Measurements from ENCODE around the gene AK2.
A peak's percentile ranks its signal among the peaks of the same experiment; 100 is the strongest.
"Not testable (repeated sequence)": the region's sequence is repeated elsewhere in the genome, so short reads cannot be mapped to it uniquely, and the experiment has no call there.

Gene AK2

GRCh38 chr1:33050221-33051076, 13.8 kb upstream of the AK2 start:
- DNase-seq: no peak

- no peak for DNase-seq
Measured at GRCh38 chr1:33049371-33049770, 12.7 kb upstream of the AK2 start.

- DNase-seq: no peak
Measured at GRCh38 chr1:33048426-33048825, 11.7 kb upstream of the AK2 start.

- DNase-seq: no peak
Measured at GRCh38 chr1:33047839-33048305, 11.2 kb upstream of the AK2 start.

GRCh38 chr1:33047290-33047689, 10.6 kb upstream of the AK2 start:
- DNase-seq: no peak

GRCh38 chr1:33046234-33046633, 9.6 kb upstream of the AK2 start:
- DNase-seq: not testable (repeated sequence)

- peak; percentile 56 for DNase-seq
Measured at GRCh38 chr1:33045814-33046213, 9.1 kb upstream of the AK2 start.

GRCh38 chr1:33045246-33045645, 8.6 kb upstream of the AK2 start:
- no peak for DNase-seq

GRCh38 chr1:33043267-33044092, 6.8 kb upstream of the AK2 start:
- no peak for DNase-seq

- DNase-seq: no peak
Measured at GRCh38 chr1:33042831-33043230, 6.1 kb upstream of the AK2 start.

- DNase-seq: no peak
Measured at GRCh38 chr1:33041026-33041425, 4.3 kb upstream of the AK2 start.

GRCh38 chr1:33039840-33040239, 3.2 kb upstream of the AK2 start:
- no peak for DNase-seq

- DNase-seq: no peak
Measured at GRCh38 chr1:33036051-33036525, 595 bp downstream of the AK2 start.

GRCh38 chr1:33032126-33032869, 4.4 kb downstream of the AK2 start:
- DNase-seq: no peak

- DNase-seq: no peak
Measured at GRCh38 chr1:33031506-33031905, 5.2 kb downstream of the AK2 start.

GRCh38 chr1:33030575-33030974, 6.1 kb downstream of the AK2 start:
- DNase-seq: no peak

GRCh38 chr1:33029921-33030320, 6.8 kb downstream of the AK2 start:
- no peak for DNase-seq

- DNase-seq: no peak
Measured at GRCh38 chr1:33029209-33029608, 7.5 kb downstream of the AK2 start.

- no peak for DNase-seq
Measured at GRCh38 chr1:33025761-33026160, 10.9 kb downstream of the AK2 start.

- no peak for DNase-seq
Measured at GRCh38 chr1:33025180-33025569, 11.5 kb downstream of the AK2 start.

GRCh38 chr1:33024430-33025179, 12.1 kb downstream of the AK2 start:
- DNase-seq: peak; percentile 22

GRCh38 chr1:33022650-33023200, 14.0 kb downstream of the AK2 start:
- no peak for DNase-seq
